SKM-1 treated with dmso at 0.1 percent for 144 hours (cell line): Measurements from ENCODE around the gene SLTM.
"Not testable (repeated sequence)": the region's sequence is repeated elsewhere in the genome, so short reads cannot be mapped to it uniquely, and the experiment has no call there.

Experiments
- DNase-seq: peaks from one replicate; lab custom pipeline; 2025; ENCODE audit not compliant: unreplicated experiment; lab: John Stamatoyannopoulos, UW

Gene SLTM

DNA sequence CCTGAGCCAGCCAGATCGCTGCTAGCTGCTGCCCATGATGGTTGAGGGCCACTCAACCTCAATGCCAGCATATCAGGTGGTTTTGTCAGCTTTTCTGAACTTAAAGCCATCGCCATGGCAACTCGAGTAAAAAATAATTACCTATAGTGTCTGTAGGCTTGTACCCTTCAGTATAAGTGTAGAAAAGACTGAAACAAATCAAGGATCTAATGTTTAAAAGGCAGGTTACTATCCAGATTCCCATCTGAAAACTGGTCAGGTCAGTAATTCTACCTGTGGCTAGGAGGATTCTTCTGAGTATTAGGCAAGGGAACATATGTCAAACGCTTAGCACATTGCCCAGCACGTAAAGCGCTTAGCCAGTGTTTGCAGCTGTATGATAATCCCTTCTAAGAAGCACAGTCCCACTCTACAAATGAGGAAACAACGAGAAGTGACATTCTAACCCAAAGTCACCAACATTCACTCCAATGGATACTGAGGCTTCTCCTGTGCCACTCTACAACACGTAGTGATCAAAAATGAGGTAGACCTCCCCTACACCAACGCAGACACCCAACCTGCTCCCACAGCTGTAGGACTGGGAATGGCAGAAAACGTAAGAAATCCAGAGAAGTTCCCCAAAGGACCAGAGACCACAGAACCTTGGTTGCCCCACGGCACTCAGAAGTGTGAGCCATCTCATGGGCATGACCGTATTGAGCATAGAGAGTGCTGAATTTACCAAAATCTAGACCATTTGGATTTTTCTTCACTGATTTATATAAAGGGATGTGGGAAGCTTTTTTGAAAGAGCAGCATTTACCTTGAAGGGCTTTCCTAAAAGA, 55.3 kb downstream of the SLTM start:
- no peak for DNase-seq

GRCh38 chr15:58876306-58877106, 57.0 kb downstream of the SLTM start:
- no peak for DNase-seq

GRCh38 chr15:58875343-58875742, 58.1 kb downstream of the SLTM start:
- no peak for DNase-seq

DNA sequence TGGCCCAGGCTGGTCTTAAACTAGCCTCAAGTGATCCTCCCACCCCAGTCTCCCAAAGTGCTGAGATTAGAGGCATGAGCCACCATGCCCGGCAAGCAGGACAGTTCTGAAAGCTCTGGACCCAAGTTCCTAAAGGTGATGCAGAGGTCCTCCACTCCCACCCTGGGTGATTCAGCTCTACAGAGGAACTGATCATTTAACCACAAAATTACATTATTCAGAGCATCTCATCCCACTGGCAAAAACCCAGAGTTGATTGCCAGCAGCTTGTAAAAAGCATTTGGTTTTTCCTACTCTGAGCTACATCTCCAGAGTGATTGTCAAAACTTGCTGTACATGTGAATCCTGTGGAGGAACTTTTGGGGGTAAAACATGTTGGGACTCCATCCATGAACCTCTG, 60.2 kb downstream of the SLTM start:
- no peak for DNase-seq

DNA sequence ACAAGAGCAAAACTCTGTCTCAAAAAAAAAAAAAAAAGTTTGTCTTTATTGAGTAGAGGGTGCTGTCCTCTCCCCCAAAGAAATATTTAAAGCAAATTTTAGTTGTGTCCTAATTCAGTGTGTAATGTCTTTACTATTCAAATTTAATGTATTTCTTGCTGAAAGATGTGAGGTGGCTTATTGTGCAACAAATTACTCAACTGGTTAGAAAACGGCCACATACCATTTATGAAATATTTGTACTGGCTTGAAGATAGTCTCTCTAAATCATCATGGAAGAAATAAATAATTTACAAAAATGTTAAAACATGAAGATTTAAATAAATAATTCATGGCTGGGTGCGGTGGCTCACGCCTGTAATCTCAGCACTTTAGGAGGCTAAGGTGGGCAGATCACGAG, 63.0 kb downstream of the SLTM start:
- no peak for DNase-seq

GRCh38 chr15:58867926-58868325, 65.6 kb downstream of the SLTM start:
- DNase-seq: no peak

GRCh38 chr15:58865425-58865880, 68.0 kb downstream of the SLTM start:
- no peak for DNase-seq

DNA sequence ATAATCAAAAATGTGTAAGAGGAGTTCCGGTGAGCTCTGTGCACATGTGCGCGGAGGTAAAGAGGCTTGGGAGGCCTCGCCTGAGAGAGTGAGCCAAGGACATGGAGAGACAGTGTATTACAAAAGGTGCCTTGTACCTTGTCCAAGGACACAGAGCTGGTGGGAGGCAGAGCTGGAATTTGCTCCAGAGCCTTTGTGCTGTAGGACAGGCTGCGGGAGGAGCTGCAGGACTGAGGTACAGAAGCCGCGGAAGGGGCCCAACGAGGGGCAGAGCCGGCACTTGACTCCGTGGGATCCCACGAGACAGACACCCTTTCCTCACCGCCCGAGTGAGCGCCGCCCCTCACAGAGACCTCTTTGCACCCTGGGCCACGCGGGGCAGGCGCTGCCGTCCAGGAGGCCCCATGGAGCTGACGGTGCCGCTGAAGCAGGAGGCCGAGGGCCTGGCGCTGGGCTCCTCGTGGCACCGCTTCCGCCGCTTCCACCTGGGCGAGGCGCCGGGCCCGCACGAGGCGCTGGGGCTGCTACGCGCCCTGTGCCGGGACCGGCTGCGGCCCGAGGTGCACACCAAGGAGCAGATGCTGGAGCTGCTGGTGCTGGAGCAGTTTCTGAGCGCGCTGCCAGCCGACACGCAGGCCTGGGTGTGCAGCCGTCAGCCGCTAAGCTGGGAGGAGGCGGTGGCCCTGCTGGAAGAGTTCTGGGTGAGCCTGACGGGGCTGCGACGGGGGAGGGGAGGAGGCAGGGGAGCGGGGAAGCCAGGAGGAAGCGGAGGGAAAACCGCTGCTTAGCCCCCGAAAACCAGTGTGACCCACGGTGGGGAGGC, 68.7 kb downstream of the SLTM start:
- DNase-seq: no peak

DNA sequence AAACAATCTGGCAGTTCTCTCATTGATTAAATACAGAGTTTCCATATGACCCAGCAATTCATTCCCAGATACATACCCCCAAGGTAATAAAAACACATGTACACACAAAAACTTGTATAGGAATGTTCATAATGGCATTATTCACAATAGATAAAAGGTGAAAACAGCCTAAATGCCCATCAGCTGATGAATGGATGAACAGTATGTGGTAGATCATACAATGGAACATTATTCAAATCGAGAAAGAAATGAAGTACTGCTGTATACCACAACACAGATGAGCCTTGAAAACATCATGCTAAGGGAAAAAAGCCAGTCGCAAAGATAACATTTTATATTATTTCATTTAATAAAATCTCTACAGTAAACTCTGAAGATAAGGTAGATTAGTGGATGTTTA, 71.2 kb downstream of the SLTM start:
- no peak for DNase-seq

- not testable (repeated sequence) for DNase-seq
Measured at GRCh38 chr15:58856621-58857020, 76.9 kb downstream of the SLTM start.

GRCh38 chr15:58856086-58856485, 77.4 kb downstream of the SLTM start:
- no peak for DNase-seq

DNA sequence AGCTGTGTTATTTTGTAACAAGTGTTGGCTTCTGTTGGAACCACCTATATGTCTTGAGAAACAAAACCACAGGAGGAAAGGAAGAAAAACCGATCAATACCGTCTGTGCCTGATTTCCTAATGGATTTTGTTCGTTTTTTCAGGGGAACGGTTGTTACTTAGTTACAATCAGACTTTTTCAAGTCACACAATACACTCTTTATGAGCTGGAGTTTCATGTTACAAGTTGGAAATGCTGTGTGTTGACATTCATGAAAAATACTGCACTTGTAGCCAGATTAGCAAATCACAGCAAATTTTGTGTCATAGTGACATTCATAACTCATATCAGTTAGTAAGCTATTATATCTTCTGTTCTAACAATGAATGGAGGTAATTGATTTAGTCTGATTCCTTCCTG, 78.9 kb downstream of the SLTM start:
- no peak for DNase-seq

DNA sequence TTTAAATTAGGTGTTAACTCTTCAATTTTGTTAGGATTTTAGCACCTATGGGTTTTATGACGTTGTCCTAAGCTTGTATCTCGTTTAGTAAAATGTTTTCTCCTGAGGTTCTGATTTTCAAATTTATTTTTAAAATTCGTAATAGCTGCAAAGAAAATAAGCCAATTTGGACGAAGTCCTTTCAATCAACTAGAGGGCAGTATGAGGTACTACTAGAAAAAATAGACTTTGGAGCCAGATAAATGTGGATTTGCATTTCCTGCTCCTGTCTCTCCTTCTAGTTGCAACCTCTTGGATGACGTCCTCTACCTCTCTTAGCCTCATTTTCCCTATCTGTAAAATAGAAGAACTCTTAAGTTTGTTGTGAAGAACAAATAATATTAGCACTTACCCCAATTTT, 81.1 kb downstream of the SLTM start:
- no peak for DNase-seq

DNA sequence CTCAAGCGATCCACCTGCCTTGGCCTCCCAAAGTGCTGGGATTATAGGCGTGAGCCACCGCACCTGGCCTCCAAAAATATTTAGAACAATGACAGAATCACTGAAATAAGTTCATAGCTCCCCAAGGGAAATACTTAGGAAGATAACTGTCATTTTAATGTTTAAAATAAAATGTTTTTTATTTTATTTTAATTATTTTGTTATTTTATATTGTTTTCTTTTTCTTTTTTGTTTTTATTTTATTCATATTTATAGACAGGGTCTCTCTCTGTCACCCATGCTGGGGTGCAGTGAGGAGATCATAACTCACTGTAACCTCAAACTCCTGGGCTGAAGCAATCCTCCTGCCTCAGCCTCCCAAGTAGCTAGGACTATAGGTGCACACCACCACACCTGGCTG, 82.3 kb downstream of the SLTM start:
- DNase-seq: not testable (repeated sequence)

- no peak for DNase-seq
Measured at GRCh38 chr15:58842713-58843396, 90.6 kb downstream of the SLTM start.

DNA sequence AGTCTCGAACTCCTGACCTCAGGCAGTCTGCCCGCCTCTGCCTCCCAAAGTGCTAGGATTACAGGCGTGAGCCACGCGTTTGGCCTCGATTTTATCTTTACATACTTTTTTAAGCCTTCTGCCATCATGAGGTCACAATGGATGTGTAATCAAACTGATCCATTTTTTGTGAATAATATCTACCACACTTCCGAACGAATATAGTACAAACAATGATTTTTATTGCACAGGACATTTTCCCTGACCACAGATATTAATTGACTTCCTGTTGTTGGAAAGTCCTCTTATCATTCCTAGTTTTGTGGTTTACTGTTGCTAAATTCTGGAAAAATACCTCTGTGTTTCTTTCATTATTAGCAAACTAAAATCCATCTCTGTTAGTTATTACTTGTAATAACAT, 93.4 kb downstream of the SLTM start:
- DNase-seq: no peak

- DNase-seq: no peak
Measured at GRCh38 chr15:58839485-58839884, 94.0 kb downstream of the SLTM start.

DNA sequence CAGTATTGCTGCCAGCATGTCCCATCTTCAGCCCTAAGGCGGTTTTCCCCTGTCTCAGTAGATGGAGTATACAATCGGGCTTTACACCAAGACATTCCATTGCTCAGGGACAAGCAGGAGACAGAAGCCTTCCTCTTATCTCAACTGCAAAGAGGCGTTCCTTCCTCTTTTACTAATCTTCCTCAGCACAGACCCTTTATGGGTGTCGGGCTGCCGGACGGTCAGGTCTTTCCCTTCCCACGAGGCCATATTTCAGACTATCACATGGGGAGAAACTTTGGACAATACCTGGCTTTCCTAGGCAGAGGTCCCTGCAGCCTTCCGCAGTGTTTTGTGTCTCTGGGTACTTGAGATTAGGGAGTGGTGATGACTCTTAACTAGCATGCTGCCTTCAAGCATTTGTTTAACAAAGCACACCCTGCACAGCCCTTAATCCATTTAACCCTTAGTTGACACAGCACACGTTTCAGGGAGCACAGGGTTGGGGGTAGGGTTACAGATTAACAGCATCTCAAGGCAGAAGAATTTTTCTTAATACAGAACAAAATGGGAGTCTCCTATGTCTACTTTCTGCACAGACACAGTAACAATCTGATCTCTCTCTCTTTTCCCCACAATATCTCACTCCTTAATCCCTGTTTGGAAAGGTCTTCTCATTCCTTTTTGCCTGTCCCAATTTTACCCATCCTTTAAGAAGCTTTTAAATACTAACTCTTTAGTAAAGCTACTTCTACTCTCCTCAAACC, 99.6 kb downstream of the SLTM start:
- DNase-seq: not testable (repeated sequence)

- DNase-seq: no peak
Measured at GRCh38 chr15:58830556-58830955, 102.9 kb downstream of the SLTM start.
